Prostate gland (tissue), 2 donors: ENCODE measurements around the gene MCCD1. TPM values are rescaled to one million over a fixed set of nuclear protein-coding genes. Genes with fewer than 3 reads are reported as not detected.

Experiments used
- DNase-seq: peaks from one replicate; pipeline ENCODE4 v3.0.0-alpha.2; 2019; ENCODE audit warnings: low spot score
- H3K27ac ChIP-seq, 2 donors: fragments of 200-600 bp; sonication (generic); 2 replicates each; pipeline ENCODE4 v1.5.1; 2017 to 2019
- H3K27me3 ChIP-seq: fragments of 200-600 bp; sonication (generic); replicated peaks from 2 replicates; pipeline ENCODE4 v1.5.1; 2019; ENCODE audit not compliant: insufficient read depth
- H3K36me3 ChIP-seq, 2 donors: fragments of 200-600 bp; sonication (generic); 1 replicate in 1 of 2; 2 replicates in 1 of 2; pipeline versions ENCODE4 v1.5.1 to v1.8.1; 2017 to 2019
- H3K4me1 ChIP-seq: fragments of 200-600 bp; sonication (generic); replicated peaks from 2 replicates; pipeline ENCODE4 v1.5.1; 2019
- H3K4me3 ChIP-seq, 2 donors: fragments of 200-600 bp; sonication (generic); 2 replicates each; pipeline ENCODE4 v1.5.1; 2017 to 2019
- H3K9me3 ChIP-seq: fragments of 200-600 bp; sonication (generic); 2 replicates; pipeline ENCODE4 v1.5.1; 2017
- CTCF ChIP-seq, 4 experiments: fragments of 200-600 bp in 2 of 4; fragments of 450-650 bp in 2 of 4; sonication (generic) in 2 of 4; IDR thresholded peaks; 1 replicate in 3 of 4; 2 replicates in 1 of 4; pipeline ENCODE4 v1.5.1; 2016 to 2019; ENCODE audit warnings: antibody characterized with exemption in 4 of 4, mild to moderate bottlenecking in 2 of 4, moderate library complexity in 2 of 4
- POLR2A ChIP-seq: fragments of 450-650 bp; IDR thresholded peaks from one replicate; pipeline ENCODE4 v1.6.1; 2016; ENCODE audit warnings: antibody characterized with exemption, mild to moderate bottlenecking
- POLR2AphosphoS5 ChIP-seq: sonication (generic); formaldehyde crosslinking; IDR thresholded peaks from one replicate; pipeline ENCODE4 v1.6.1; 2017; ENCODE audit warnings: antibody characterized with exemption
- WGBS: methylation state at CpG from one replicate; pipeline ENCODE4 v1.1.5; 2018; 5-methylcytosine and 5-hydroxymethylcytosine counted together
- intact Hi-C: fragments of 100-400 bp; cut with DNase I; formaldehyde crosslinking; loops from one replicate; pipeline ENCODE4 v1.14.2; 2022
- small RNA-seq, 2 donors: library from RNA; depleted of rRNA; stranded (forward); fragments of <200 nt; gene quantifications; one replicate each; pipeline ENCODE3, GENCODE V24; 2016
- total RNA-seq, 2 donors: library from RNA; depleted of rRNA; stranded (reverse); fragments of >200 nt; gene quantifications; one replicate each; pipeline ENCODE4 v1.1.0, GENCODE V29; 2016

The MCCD1 gene
- total RNA-seq, 2 donors from 2014 or later = not detected

DNA sequence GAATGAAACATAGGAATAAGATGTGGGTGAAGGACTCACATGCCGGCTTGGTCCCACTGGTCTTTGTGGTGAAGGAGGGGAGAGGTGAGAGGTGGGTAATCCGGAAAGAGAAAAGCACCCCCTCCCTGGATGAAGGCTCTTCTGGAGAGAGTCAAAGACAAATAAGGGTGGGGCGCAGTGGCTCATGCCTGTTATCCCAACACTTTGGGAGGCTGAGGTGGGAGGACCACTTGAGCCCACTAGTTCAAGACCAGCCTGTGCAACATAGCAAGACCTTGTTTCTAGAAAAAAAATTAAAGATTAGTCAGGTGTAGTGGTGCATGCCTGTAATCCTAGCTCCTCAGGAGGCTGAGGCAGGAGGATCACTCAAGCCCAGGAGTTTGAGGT lies 50.4 kb downstream of the MCCD1 start:
- no peaks in the 10 kb centered on the region for H3K36me3 ChIP-seq
- no peak overlapping the region for H3K4me3 ChIP-seq
- intact Hi-C loops = no loop called here
- DNase-seq = no peak
- no peaks in the 10 kb centered on the region for H3K4me1 ChIP-seq
- WGBS = 90% methylated on average over 3 of the region's 3 CpGs
- H3K27me3 ChIP-seq = no peaks in the 10 kb centered on the region
- no peaks in the 10 kb centered on the region for H3K9me3 ChIP-seq
- TF ChIP-seq POLR2AphosphoS5 = no peak
- no peak for TF ChIP-seq CTCF (IDR thresholded peaks at IDR 0.05)
- TF ChIP-seq POLR2A = no peak
- H3K27ac ChIP-seq = no peak overlapping the region

Small RNA genes within 50 kb of the gene (small RNA-seq; reads per million reads assigned to genes)
- gene AL663061.1 = 0 reads per million in 2 donors
- 0 reads per million in 2 donors for gene RF00019
- 230 to 261 reads per million in 2 donors for gene SNORD117
- 0 reads per million in 2 donors for gene SNORD84

Other genes with a start within 250 kb of the MCCD1 start
- 100 to 1,000 TPM; 846 to 899 TPM for gene HLA-B, start 171.8 kb upstream of the MCCD1 start, total RNA-seq
- gene MICA, start 125.4 kb upstream of the MCCD1 start, total RNA-seq = 10 to 100 TPM; 16.1 to 22.8 TPM
- gene MICB, start 30.8 kb upstream of the MCCD1 start, total RNA-seq = 1 to 10 TPM; 1.3 to 5.5 TPM
- 100 to 1,000 TPM; 227 to 390 TPM for gene DDX39B, start 13.0 kb downstream of the MCCD1 start, total RNA-seq
- under 1 TPM; 0.36 to 0.74 TPM for gene ATP6V1G2, start 17.6 kb downstream of the MCCD1 start, total RNA-seq
- gene NFKBIL1, start 18.6 kb downstream of the MCCD1 start, total RNA-seq = 10 to 100 TPM; 38.0 to 48.7 TPM
- gene LTA, start 43.3 kb downstream of the MCCD1 start, total RNA-seq = 1 to 10 TPM in 1 of 2 donors, not detected in 1; 1.2 TPM
- gene TNF, start 46.6 kb downstream of the MCCD1 start, total RNA-seq = under 1 TPM in 1 of 2 donors, not detected in 1; 0.23 TPM
- gene LTB, start 53.5 kb downstream of the MCCD1 start, total RNA-seq = under 1 TPM in 1 of 2 donors, not detected in 1; 0.97 TPM
- gene LST1, start 57.3 kb downstream of the MCCD1 start, total RNA-seq = 1 to 10 TPM in 1 of 2 donors, not detected in 1; 3.1 TPM
- not detected for gene NCR3, start 64.0 kb downstream of the MCCD1 start, total RNA-seq
- 10 to 100 TPM; 11.1 to 14.6 TPM for gene AIF1, start 86.3 kb downstream of the MCCD1 start, total RNA-seq
- 100 to 1,000 TPM; 129 to 247 TPM for gene PRRC2A, start 91.8 kb downstream of the MCCD1 start, total RNA-seq
- gene BAG6, start 123.7 kb downstream of the MCCD1 start, total RNA-seq = 100 to 1,000 TPM; 261 to 537 TPM
- gene APOM, start 126.9 kb downstream of the MCCD1 start, total RNA-seq = 1 to 10 TPM; 1.6 to 6.8 TPM
- 10 to 100 TPM; 25.5 to 30.1 TPM for gene C6orf47, start 131.8 kb downstream of the MCCD1 start, total RNA-seq
- gene GPANK1, start 136.0 kb downstream of the MCCD1 start, total RNA-seq = 10 to 100 TPM; 19.7 to 28.1 TPM
- 100 to 1,000 TPM; 214 to 285 TPM for gene CSNK2B, start 137.1 kb downstream of the MCCD1 start, total RNA-seq
- 10 to 100 TPM in 1 of 2 donors, 1 to 10 TPM in 1; 1.8 to 13.0 TPM for gene LY6G5B, start 141.0 kb downstream of the MCCD1 start, total RNA-seq
- gene LY6G5C, start 152.1 kb downstream of the MCCD1 start, total RNA-seq = 1 to 10 TPM; 1.6 to 2.6 TPM
- gene ABHD16A, start 174.4 kb downstream of the MCCD1 start, total RNA-seq = 10 to 100 TPM; 78.1 to 83.6 TPM
- gene LY6G6F, start 177.9 kb downstream of the MCCD1 start, total RNA-seq = 1 to 10 TPM in 1 of 2 donors, not detected in 1; 3.7 TPM
- not detected for gene LY6G6D, start 186.4 kb downstream of the MCCD1 start, total RNA-seq
- gene LY6G6C, start 192.8 kb downstream of the MCCD1 start, total RNA-seq = not detected
- gene MPIG6B, start 194.4 kb downstream of the MCCD1 start, total RNA-seq = under 1 TPM in 1 of 2 donors, not detected in 1; 0.74 TPM
- 10 to 100 TPM; 73.3 to 83.7 TPM for gene DDAH2, start 200.3 kb downstream of the MCCD1 start, total RNA-seq
- gene CLIC1, start 207.6 kb downstream of the MCCD1 start, total RNA-seq = 100 to 1,000 TPM; 224 to 331 TPM
- gene MSH5, start 211.0 kb downstream of the MCCD1 start, total RNA-seq = 10 to 100 TPM; 10.5 to 72.4 TPM
- gene SAPCD1, start 233.7 kb downstream of the MCCD1 start, total RNA-seq = 10 to 100 TPM in 1 of 2 donors, 1 to 10 TPM in 1; 1.9 to 15.7 TPM
- 10 to 100 TPM in 1 of 2 donors, 1 to 10 TPM in 1; 2.7 to 13.0 TPM for gene VWA7, start 248.4 kb downstream of the MCCD1 start, total RNA-seq